Vagina (tissue), 2 donors: Measurements from ENCODE around the gene CRISPLD2. TPM values are rescaled to one million over a fixed set of nuclear protein-coding genes. Genes with fewer than 3 reads are reported as not detected.
A peak's percentile ranks its signal among the peaks of the same experiment; 100 is the strongest.

ENCODE experiments used
- DNase-seq, 2 donors: peaks; one replicate each; pipeline ENCODE4 v3.0.0-alpha.2; 2017; ENCODE audit errors: extremely low spot score in 2 of 2
- H3K27ac ChIP-seq: fragments of 200-600 bp; sonication (generic); one replicate; pipeline ENCODE4 v1.5.1; 2019
- H3K27me3 ChIP-seq: fragments of 200-600 bp; sonication (generic); one replicate; pipeline ENCODE4 v1.5.1; 2019
- H3K36me3 ChIP-seq, 2 donors: fragments of 200-600 bp; sonication (generic); one replicate each; pipeline ENCODE4 v1.5.1; 2017 to 2019
- H3K4me1 ChIP-seq: fragments of 200-600 bp; sonication (generic); one replicate; pipeline ENCODE4 v1.5.1; 2019
- H3K4me3 ChIP-seq, 2 donors: fragments of 200-600 bp; sonication (generic); 1 replicate in 1 of 2; 2 replicates in 1 of 2; pipeline ENCODE4 v1.5.1; 2016 to 2019
- H3K9me3 ChIP-seq: fragments of 200-600 bp; sonication (generic); one replicate; pipeline ENCODE4 v1.5.1; 2019
- CTCF ChIP-seq, 3 experiments: fragments of 450-650 bp in 2 of 3; fragments of 200-600 bp in 1 of 3; sonication (generic) in 1 of 3; IDR thresholded peaks; one replicate each; pipeline ENCODE4 v1.5.1; 2017 to 2019; ENCODE audit warnings: antibody characterized with exemption in 3 of 3, mild to moderate bottlenecking in 2 of 3, moderate library complexity in 2 of 3
- POLR2A ChIP-seq, 2 donors: fragments of 450-650 bp; IDR thresholded peaks; one replicate each; pipeline ENCODE4 v1.6.1; 2017; ENCODE audit warnings: antibody characterized with exemption in 2 of 2, mild to moderate bottlenecking in 2 of 2, moderate library complexity in 2 of 2
- POLR2AphosphoS5 ChIP-seq, 2 donors: sonication (generic); formaldehyde crosslinking; IDR thresholded peaks; one replicate each; pipeline ENCODE4 v1.9.0; 2017; ENCODE audit warnings: antibody characterized with exemption in 2 of 2, mild to moderate bottlenecking in 2 of 2, low read depth in 1 of 2; ENCODE audit not compliant: insufficient read depth in 1 of 2
- intact Hi-C: fragments of 100-400 bp; cut with DNase I; formaldehyde crosslinking; loops from one replicate; pipeline ENCODE4 v1.15.1; 2023
- total RNA-seq: library from RNA; depleted of rRNA; stranded (reverse); fragments of >200 nt; gene quantifications from one replicate; pipeline ENCODE4 v1.2.3, GENCODE V29; 2016

The CRISPLD2 gene
- total RNA-seq, 1 donor from 2014 or later, result 320 TPM

- intact Hi-C loops, result no loop called here
- no peaks in the 10 kb centered on the region for H3K27me3 ChIP-seq
- H3K27ac ChIP-seq, result no peak overlapping the region
- H3K9me3 ChIP-seq, result no peaks in the 10 kb centered on the region
- H3K4me3 ChIP-seq, result no peak overlapping the region
- peaks cover 0 to 22% of the 10 kb centered on the region in 2 donors for H3K36me3 ChIP-seq
- no peak for TF ChIP-seq POLR2AphosphoS5 (IDR thresholded peaks at IDR 0.05; ENCODE audit: insufficient read depth in 1 of 2, low read depth in 1 of 2)
- no peak for TF ChIP-seq CTCF (IDR thresholded peaks at IDR 0.05)
- no peak for TF ChIP-seq POLR2A (IDR thresholded peaks at IDR 0.05)
- DNase-seq, result no peak
- H3K4me1 ChIP-seq, result no peaks in the 10 kb centered on the region
Observed at GRCh38 chr16:84897911-84898377, 78.2 kb downstream of the CRISPLD2 start.

- intact Hi-C loops, result no loop called here
- no peaks in the 10 kb centered on the region for H3K9me3 ChIP-seq
- H3K27me3 ChIP-seq, result no peaks in the 10 kb centered on the region
- H3K27ac ChIP-seq, result no peak overlapping the region
- no peak for DNase-seq
- no peak for TF ChIP-seq POLR2A (IDR thresholded peaks at IDR 0.05)
- TF ChIP-seq CTCF (IDR thresholded peaks at IDR 0.05), result no peak
- no peak for TF ChIP-seq POLR2AphosphoS5 (IDR thresholded peaks at IDR 0.05; ENCODE audit: insufficient read depth in 1 of 2, low read depth in 1 of 2)
- H3K4me1 ChIP-seq, result no peaks in the 10 kb centered on the region
- H3K4me3 ChIP-seq, result no peak overlapping the region
- H3K36me3 ChIP-seq, result peaks cover 0 to 22% of the 10 kb centered on the region in 2 donors
Observed at GRCh38 chr16:84898447-84898846, 78.7 kb downstream of the CRISPLD2 start.

GRCh38 chr16:84899414-84899813 lies 79.6 kb downstream of the CRISPLD2 start:
- Histone ChIP-seq H3K4me3 (no peak overlapping the region), H3K9me3 (no peaks in the 10 kb centered on the region), H3K36me3 (peaks cover 0 to 22% of the 10 kb centered on the region in 2 donors), H3K27me3 (no peaks in the 10 kb centered on the region), H3K27ac (no peak overlapping the region), H3K4me1 (no peaks in the 10 kb centered on the region)
- intact Hi-C loops, result no loop called here
- no peak for DNase-seq
- TF ChIP-seq POLR2A (IDR thresholded peaks at IDR 0.05), result no peak
- no peak for TF ChIP-seq POLR2AphosphoS5 (IDR thresholded peaks at IDR 0.05; ENCODE audit: insufficient read depth in 1 of 2, low read depth in 1 of 2)
- no peak for TF ChIP-seq CTCF (IDR thresholded peaks at IDR 0.05)

GRCh38 chr16:84905965-84906460 lies 86.2 kb downstream of the CRISPLD2 start:
- TF ChIP-seq CTCF (IDR thresholded peaks at IDR 0.05) (no peak), POLR2AphosphoS5 (IDR thresholded peaks at IDR 0.05; ENCODE audit: insufficient read depth in 1 of 2, low read depth in 1 of 2) (no peak), POLR2A (IDR thresholded peaks at IDR 0.05) (no peak)
- Histone ChIP-seq H3K9me3 (no peaks in the 10 kb centered on the region), H3K27ac (peak overlapping the region; percentile 64), H3K4me3 (no peak overlapping the region), H3K4me1 (no peaks in the 10 kb centered on the region), H3K36me3 (no peaks in the 10 kb centered on the region), H3K27me3 (no peaks in the 10 kb centered on the region)
- DNase-seq, result no peak
- intact Hi-C loops, result no loop called here

- no peaks in the 10 kb centered on the region for H3K36me3 ChIP-seq
- H3K4me3 ChIP-seq, result no peak overlapping the region
- no peaks in the 10 kb centered on the region for H3K9me3 ChIP-seq
- TF ChIP-seq POLR2AphosphoS5 (IDR thresholded peaks at IDR 0.05; ENCODE audit: insufficient read depth in 1 of 2, low read depth in 1 of 2), result no peak
- intact Hi-C loops, result no loop called here
- H3K4me1 ChIP-seq, result peaks cover 4% of the 10 kb centered on the region
- H3K27me3 ChIP-seq, result no peaks in the 10 kb centered on the region
- peak overlapping the region; percentile 64 for H3K27ac ChIP-seq
- DNase-seq, result no peak
Observed at GRCh38 chr16:84907051-84907450, 87.3 kb downstream of the CRISPLD2 start.
